Subcutaneous adipose tissue (tissue), 4 donors: ENCODE data around the gene LCOR. TPM values are rescaled to one million over a fixed set of nuclear protein-coding genes. Genes with fewer than 3 reads are reported as not detected.

Experiments
- CTCF ChIP-seq: fragments of 450-650 bp; IDR thresholded peaks from one replicate; pipeline ENCODE4 v1.5.1; 2016; ENCODE audit warnings: low read depth, mild to moderate bottlenecking, control low read depth, antibody characterized with exemption, moderate library complexity
- total RNA-seq, 4 donors: library from RNA; depleted of rRNA; stranded (reverse); fragments of >200 nt; gene quantifications; one replicate each; pipeline ENCODE4 v1.1.0, GENCODE V29; 2016

The LCOR gene
- total RNA-seq, 4 donors from 2014 or later = 23.6 to 45.2 (median 32.9) TPM

- no peak for TF ChIP-seq CTCF
Measured at GRCh38 chr10:96873756-96874467, 41.8 kb downstream of the LCOR start.

GRCh38 chr10:96878057-96878456, 46.0 kb downstream of the LCOR start:
- TF ChIP-seq CTCF = no peak

- TF ChIP-seq CTCF = no peak
Measured at GRCh38 chr10:96880575-96880974, 48.5 kb downstream of the LCOR start.

- no peak for TF ChIP-seq CTCF
Measured at GRCh38 chr10:96889415-96890171, 57.5 kb downstream of the LCOR start.

GRCh38 chr10:96890172-96890513, 58.0 kb downstream of the LCOR start:
- no peak for TF ChIP-seq CTCF

- TF ChIP-seq CTCF = no peak
Measured at GRCh38 chr10:96890580-96890979, 58.5 kb downstream of the LCOR start.

- no peak for TF ChIP-seq CTCF
Measured at GRCh38 chr10:96891840-96892239, 59.7 kb downstream of the LCOR start.
